GM21737 (cell line): ENCODE measurements around the gene TMEM200A.

Source experiments
- ATAC-seq: cut with Tn5 transposase; IDR thresholded peaks from one replicate; pipeline ENCODE4 v1.9.1; 2021; ENCODE audit warnings: mild to moderate bottlenecking, moderate library complexity; ENCODE audit not compliant: unreplicated experiment

The TMEM200A gene

GRCh38 chr6:130485870-130486269 is 120.1 kb downstream of the TMEM200A start:
- ATAC-seq, result no peak

- ATAC-seq, result no peak
Measured at GRCh38 chr6:130486417-130486816, 120.6 kb downstream of the TMEM200A start.

GRCh38 chr6:130489514-130489913 is 123.7 kb downstream of the TMEM200A start:
- no peak for ATAC-seq
